IMR-90 (cell line): ENCODE data around the gene MPP7. TPM values are rescaled to one million over a fixed set of nuclear protein-coding genes. Genes with fewer than 3 reads are reported as not detected.

Experiments
- ATAC-seq: fragments of 200-7000 bp; cut with Tn5 transposase; 2 replicates; pipeline ENCODE4 v1.9.1; 2020; ENCODE audit warnings: low read depth, mild to moderate bottlenecking, moderate library complexity
- BruUV-seq: library from RNA; stranded (reverse); fragments of 400-500 nt; replicated peaks from 2 replicates; lab custom pipeline; 2021; lab: Mats Ljungman, UMichigan
- CTCF ChIA-PET: fragments of 300-600 bp; formaldehyde crosslinking; extraction: SDS; loops from one replicate; lab custom pipeline; 2021; ENCODE audit warnings: antibody characterized with exemption; lab: Yijun Ruan, JAX
- POLR2A ChIA-PET: fragments of 300-600 bp; sonication (Branson Sonifier 250); formaldehyde crosslinking; loops from one replicate; lab custom pipeline; 2022; ENCODE audit warnings: antibody characterized with exemption; ENCODE audit not compliant: unreplicated experiment; lab: Charles Lee
- DNase-seq: peaks from one replicate; pipeline ENCODE4 v3.0.0; 2013
- H2AFZ ChIP-seq: replicated peaks from 2 replicates; pipeline ENCODE3; 2013; ENCODE audit warnings: low read length, mild to moderate bottlenecking; ENCODE audit not compliant: poor library complexity
- H2AK5ac ChIP-seq: 2 replicates; pipeline ENCODE4 v1.6.1; 2013; ENCODE audit warnings: low read depth, low read length, inconsistent platforms
- H2AK9ac ChIP-seq: replicated peaks from 2 replicates; pipeline ENCODE3; 2013; ENCODE audit warnings: mild to moderate bottlenecking, low read depth, low read length, moderate library complexity; ENCODE audit not compliant: poor library complexity
- H2BK120ac ChIP-seq: 2 replicates; pipeline ENCODE4 v1.6.1; 2013; ENCODE audit warnings: low read depth, low read length, inconsistent platforms
- H2BK15ac ChIP-seq: 3 replicates; pipeline ENCODE4 v1.6.1; 2013; ENCODE audit warnings: low read depth, low read length, inconsistent platforms
- H2BK20ac ChIP-seq: 2 replicates; pipeline ENCODE4 v1.6.1; 2013; ENCODE audit warnings: low read depth, mild to moderate bottlenecking, inconsistent platforms, low read length, moderate library complexity
- H2BK5ac ChIP-seq: 2 replicates; pipeline ENCODE4 v1.6.1; 2013; ENCODE audit warnings: mild to moderate bottlenecking, low read depth, low read length, inconsistent platforms; ENCODE audit not compliant: poor library complexity, severe bottlenecking
- H3K14ac ChIP-seq: replicated peaks from 2 replicates; pipeline ENCODE4 v1.6.1; 2013; ENCODE audit warnings: low read depth, low read length, inconsistent platforms
- H3K18ac ChIP-seq: 2 replicates; pipeline ENCODE4 v1.6.1; 2013; ENCODE audit warnings: low read depth, low read length, control low read depth
- H3K23ac ChIP-seq: 2 replicates; pipeline ENCODE4 v1.6.1; 2013; ENCODE audit warnings: low read depth, low read length, inconsistent platforms
- H3K27ac ChIP-seq: 2 replicates; pipeline ENCODE4 v1.5.1; 2013; ENCODE audit warnings: mild to moderate bottlenecking, control low read depth, low read length; ENCODE audit not compliant: insufficient read depth
- H3K27me3 ChIP-seq: 2 replicates; pipeline ENCODE4 v1.6.1; 2013; ENCODE audit warnings: low read length; ENCODE audit not compliant: control insufficient read depth, insufficient read depth
- H3K36me3 ChIP-seq: 2 replicates; pipeline ENCODE4 v1.6.1; 2013; ENCODE audit warnings: low read length, mixed read lengths; ENCODE audit not compliant: control insufficient read depth, insufficient read depth
- H3K4ac ChIP-seq: 2 replicates; pipeline ENCODE4 v1.6.1; 2013; ENCODE audit warnings: low read depth, low read length, inconsistent platforms
- H3K4me1 ChIP-seq: 2 replicates; pipeline ENCODE4 v1.6.1; 2013; ENCODE audit warnings: low read length, mixed read lengths; ENCODE audit not compliant: control insufficient read depth, insufficient read depth
- H3K4me2 ChIP-seq: 2 replicates; pipeline ENCODE4 v1.6.1; 2013; ENCODE audit warnings: low read depth, mild to moderate bottlenecking, control low read depth, low read length, moderate library complexity
- H3K4me3 ChIP-seq: 2 replicates; pipeline ENCODE4 v1.5.1; 2013; ENCODE audit warnings: low read depth, mild to moderate bottlenecking, control low read depth, low read length, moderate library complexity; ENCODE audit not compliant: insufficient read depth
- H3K56ac ChIP-seq: 2 replicates; pipeline ENCODE4 v1.6.1; 2013; ENCODE audit warnings: low read length, inconsistent platforms; ENCODE audit not compliant: insufficient read depth; ENCODE audit errors: extremely low read depth
- H3K79me1 ChIP-seq, 2 experiments: 2 replicates each; pipeline ENCODE4 v1.6.1; 2013; ENCODE audit warnings: low read length in 2 of 2, inconsistent platforms in 1 of 2, low read depth in 1 of 2
- H3K9ac ChIP-seq: 2 replicates; pipeline ENCODE4 v1.6.1; 2013; ENCODE audit warnings: low read depth, low read length, control low read depth
- H3K9me1 ChIP-seq: 2 replicates; pipeline ENCODE4 v1.6.1; 2013; ENCODE audit warnings: low read length, inconsistent platforms; ENCODE audit not compliant: insufficient read depth
- H3K9me3 ChIP-seq: 2 replicates; pipeline ENCODE4 v1.6.1; 2013; ENCODE audit warnings: low read length; ENCODE audit not compliant: control insufficient read depth, insufficient read depth
- H4K20me1 ChIP-seq: 2 replicates; pipeline ENCODE4 v1.6.1; 2013; ENCODE audit warnings: low read length, inconsistent platforms; ENCODE audit not compliant: insufficient read depth
- H4K5ac ChIP-seq: 2 replicates; pipeline ENCODE4 v1.6.1; 2013; ENCODE audit warnings: mild to moderate bottlenecking, low read depth, low read length, control low read depth
- H4K8ac ChIP-seq, 2 experiments: 2 replicates each; pipeline ENCODE4 v1.6.1; 2013; ENCODE audit warnings: low read depth in 2 of 2, low read length in 2 of 2, control low read depth in 1 of 2, inconsistent platforms in 1 of 2
- H4K91ac ChIP-seq: 2 replicates; pipeline ENCODE4 v1.6.1; 2013; ENCODE audit warnings: low read depth, low read length, inconsistent platforms; ENCODE audit not compliant: insufficient read depth
- BHLHE40 ChIP-seq: fragments of 150-350 bp; IDR thresholded peaks from 2 replicates; pipeline ENCODE4 v1.6.1; 2016; ENCODE audit warnings: mild to moderate bottlenecking, low read depth, low read length
- CEBPB ChIP-seq: IDR thresholded peaks from 2 replicates; pipeline ENCODE4 v1.6.1; 2012; ENCODE audit warnings: low read depth, low read length, improper control_type of control experiment
- CHD1 ChIP-seq: IDR thresholded peaks from 2 replicates; pipeline ENCODE4 v1.6.1; 2012; ENCODE audit warnings: low read depth, low read length, improper control_type of control experiment
- CTCF ChIP-seq: conservative IDR thresholded peaks from 2 replicates; pipeline ENCODE4 v1.5.1; 2012; ENCODE audit warnings: mild to moderate bottlenecking, low read depth, low read length, improper control_type of control experiment
- FOS ChIP-seq: fragments of 150-350 bp; IDR thresholded peaks from 2 replicates; pipeline ENCODE4 v1.6.1; 2016; ENCODE audit warnings: low read depth, low read length
- MAFK ChIP-seq: IDR thresholded peaks from 2 replicates; pipeline ENCODE4 v1.6.1; 2012; ENCODE audit warnings: low read depth, low read length, improper control_type of control experiment
- MAZ ChIP-seq: IDR thresholded peaks from 2 replicates; pipeline ENCODE4 v1.6.1; 2012; ENCODE audit warnings: low read depth, mild to moderate bottlenecking, low read length, improper control_type of control experiment, moderate library complexity, borderline replicate concordance
- MXI1 ChIP-seq: IDR thresholded peaks from 2 replicates; pipeline ENCODE4 v1.6.1; 2012; ENCODE audit warnings: low read depth, mild to moderate bottlenecking, low read length, moderate library complexity, borderline replicate concordance
- NFE2L2 ChIP-seq: fragments of 150-350 bp; IDR thresholded peaks from 2 replicates; pipeline ENCODE4 v1.6.1; 2016; ENCODE audit warnings: low read depth, mild to moderate bottlenecking, low read length
- POLR2A ChIP-seq: IDR thresholded peaks from 2 replicates; pipeline ENCODE4 v1.6.1; 2012; ENCODE audit warnings: mild to moderate bottlenecking, low read depth, low read length
- RAD21 ChIP-seq: IDR thresholded peaks from 2 replicates; pipeline ENCODE4 v1.6.1; 2012; ENCODE audit warnings: low read length, improper control_type of control experiment
- RCOR1 ChIP-seq: IDR thresholded peaks from 2 replicates; pipeline ENCODE4 v1.6.1; 2012; ENCODE audit warnings: mild to moderate bottlenecking, low read length, improper control_type of control experiment; ENCODE audit not compliant: insufficient replicate concordance
- RFX5 ChIP-seq: IDR thresholded peaks from 2 replicates; pipeline ENCODE4 v1.8.0; 2012; ENCODE audit warnings: low read depth, mild to moderate bottlenecking, low read length, moderate library complexity
- SMC3 ChIP-seq: fragments of 150-350 bp; IDR thresholded peaks from 2 replicates; pipeline ENCODE4 v1.6.1; 2016; ENCODE audit warnings: low read depth, mild to moderate bottlenecking, antibody characterized with exemption, low read length, moderate library complexity
- WGBS, 2 experiments: methylation state at CpG; one replicate each; pipeline versions ENCODE4 v1.1.5 to v1.1.7; 2013; ENCODE audit warnings: missing lambda C conversion rate in 2 of 2; ENCODE audit not compliant: insufficient read length in 1 of 2; ENCODE audit errors: extremely low coverage in 2 of 2; 5-methylcytosine and 5-hydroxymethylcytosine counted together
- dilution Hi-C: fragments of 300-500 bp; cut with HindIII; formaldehyde crosslinking; loops from one replicate; pipeline ENCODE4 v1.14.3; 2018; ENCODE audit warnings: low sequenced_read_pairs; ENCODE audit not compliant: unreplicated experiment
- in situ Hi-C: fragments of 300-500 bp; cut with MboI; formaldehyde crosslinking; loops from 3 replicates; pipeline ENCODE4 v1.14.3; 2019; ENCODE audit warnings: low sequenced_read_pairs, inconsistent platforms, mixed read lengths
- intact Hi-C: fragments of 100-400 bp; cut with micrococcal nuclease; formaldehyde crosslinking; loops from 2 replicates; pipeline ENCODE4 v1.10.0; 2022
- polyA plus RNA-seq, 3 experiments: library from polyadenylated mRNA; depleted of rRNA; stranded (reverse); fragments of >200 nt; gene quantifications; 2 replicates each; pipeline ENCODE4 v1.2.3, GENCODE V29; 2012; ENCODE audit warnings: low replicate concordance in 1 of 3
- total RNA-seq: library from RNA; depleted of rRNA; stranded (reverse); fragments of >200 nt; gene quantifications from 2 replicates; pipeline ENCODE4 v1.2.3, GENCODE V29; 2012
- TF ChIP-seq, protein P1 (sequence below): fragments of 150-350 bp; IDR thresholded peaks from 2 replicates; pipeline ENCODE4 v1.6.1; 2016; ENCODE audit warnings: low read depth, mild to moderate bottlenecking, low read length, moderate library complexity, borderline replicate concordance
- TF ChIP-seq, protein P2 (sequence below): fragments of 150-350 bp; IDR thresholded peaks from 2 replicates; pipeline ENCODE4 v1.6.1; 2017; ENCODE audit warnings: mild to moderate bottlenecking, antibody characterized with exemption, low read length, low read depth

The MPP7 gene
- total and polyA plus RNA-seq, 2 of the 4 experiments (the other 2 are of a cell fraction), result 0.39 to 1.4 TPM

- H4K5ac ChIP-seq, result no peak overlapping the region
- H3K9me3 ChIP-seq, result peaks cover 4% of the 10 kb centered on the region
- H2BK5ac ChIP-seq, result no peak overlapping the region
- no peak overlapping the region for H4K91ac ChIP-seq
- no peaks in the 10 kb centered on the region for H3K4me1 ChIP-seq
- TF ChIP-seq MXI1 (no peak), POLR2A (no peak), BHLHE40 (no peak), CHD1 (no peak), RFX5 (no peak), SMC3 (no peak), FOS (no peak), MAZ (no peak), MAFK (no peak), RCOR1 (no peak), NFE2L2 (no peak), RAD21 (no peak), CTCF (no peak), CEBPB (no peak)
- TF ChIP-seq, protein P1, sequence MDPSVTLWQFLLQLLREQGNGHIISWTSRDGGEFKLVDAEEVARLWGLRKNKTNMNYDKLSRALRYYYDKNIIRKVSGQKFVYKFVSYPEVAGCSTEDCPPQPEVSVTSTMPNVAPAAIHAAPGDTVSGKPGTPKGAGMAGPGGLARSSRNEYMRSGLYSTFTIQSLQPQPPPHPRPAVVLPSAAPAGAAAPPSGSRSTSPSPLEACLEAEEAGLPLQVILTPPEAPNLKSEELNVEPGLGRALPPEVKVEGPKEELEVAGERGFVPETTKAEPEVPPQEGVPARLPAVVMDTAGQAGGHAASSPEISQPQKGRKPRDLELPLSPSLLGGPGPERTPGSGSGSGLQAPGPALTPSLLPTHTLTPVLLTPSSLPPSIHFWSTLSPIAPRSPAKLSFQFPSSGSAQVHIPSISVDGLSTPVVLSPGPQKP, result no peak
- TF ChIP-seq, protein P2, sequence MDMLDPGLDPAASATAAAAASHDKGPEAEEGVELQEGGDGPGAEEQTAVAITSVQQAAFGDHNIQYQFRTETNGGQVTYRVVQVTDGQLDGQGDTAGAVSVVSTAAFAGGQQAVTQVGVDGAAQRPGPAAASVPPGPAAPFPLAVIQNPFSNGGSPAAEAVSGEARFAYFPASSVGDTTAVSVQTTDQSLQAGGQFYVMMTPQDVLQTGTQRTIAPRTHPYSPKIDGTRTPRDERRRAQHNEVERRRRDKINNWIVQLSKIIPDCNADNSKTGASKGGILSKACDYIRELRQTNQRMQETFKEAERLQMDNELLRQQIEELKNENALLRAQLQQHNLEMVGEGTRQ, result no peak
- H3K27me3 ChIP-seq, result peaks cover 11% of the 10 kb centered on the region
- no peak overlapping the region for H2BK120ac ChIP-seq
- no peaks in the 10 kb centered on the region for H3K9me1 ChIP-seq
- CTCF ChIA-PET, result no interaction called here
- H2BK15ac ChIP-seq, result no peak overlapping the region
- no peak overlapping the region for H3K4me3 ChIP-seq
- no peak overlapping the region for H3K4me2 ChIP-seq
- in situ Hi-C loops (no loop called here), intact Hi-C loops (no loop called here), dilution Hi-C loops (no loop called here)
- DNase-seq (no peak), ATAC-seq (no peak)
- BruUV-seq, result no TSS peak
- H2AK5ac ChIP-seq, result no peak overlapping the region
- H4K8ac ChIP-seq, result no peak overlapping the region
- H3K56ac ChIP-seq, result no peak overlapping the region
- H3K18ac ChIP-seq, result no peak overlapping the region
- no peaks in the 10 kb centered on the region for H3K79me1 ChIP-seq
- no peak overlapping the region for H3K4ac ChIP-seq
- no CpG with 5 or more reads among the region's 3 CpGs for WGBS, 2 experiments
- H3K14ac ChIP-seq, result no peak overlapping the region
- H3K9ac ChIP-seq, result no peak overlapping the region
- no peak overlapping the region for H2AK9ac ChIP-seq
- H4K20me1 ChIP-seq, result no peaks in the 10 kb centered on the region
- POLR2A ChIA-PET, result no interaction called here
- no peak overlapping the region for H3K23ac ChIP-seq
- no peak overlapping the region for H2BK20ac ChIP-seq
- no peaks in the 10 kb centered on the region for H3K36me3 ChIP-seq
- H2AFZ ChIP-seq, result no peak overlapping the region
- H3K27ac ChIP-seq, result no peak overlapping the region
Measured at GRCh38 chr10:28349892-28350291, 47.0 kb upstream of the MPP7 start.
